ENCODE results near the gene ZNF708. TPM values are rescaled to one million over a fixed set of nuclear protein-coding genes. Genes with fewer than 3 reads are reported as not detected.

The ZNF708 gene
- polyA plus RNA-seq, 4 donors, result 1.8 to 20.8 (median 3.4) TPM

GRCh38 chr19:21256722-21257121, 72.5 kb downstream of the ZNF708 start:
- FAIRE-seq (no peak), DNase-seq (peak in 1 of 2 donors; percentile 50)
- Histone ChIP-seq H3K4me3 (ENCODE audit: low read depth in 1 of 3, low read length in 3 of 3) (no peak overlapping the region), H3K27ac (ENCODE audit: low read depth in 1 of 3, low read length in 2 of 3) (no peak overlapping the region), H3K4me1 (ENCODE audit: control insufficient read depth in 3 of 3, insufficient read depth in 2 of 3, low read depth in 1 of 3, low read length in 2 of 3) (no peaks in the 10 kb centered on the region), H3K27me3 (ENCODE audit: control insufficient read depth in 3 of 3, insufficient read depth in 3 of 3, low read length in 3 of 3) (no peaks in the 10 kb centered on the region), H3K36me3 (ENCODE audit: control insufficient read depth in 3 of 3, insufficient read depth in 2 of 3, low read depth in 1 of 3, low read length in 3 of 3) (no peaks in the 10 kb centered on the region), H3K9me3 (ENCODE audit: control insufficient read depth in 2 of 2, insufficient read depth in 1 of 2, low read depth in 1 of 2, low read length in 1 of 2) (peaks cover 0 to 24% of the 10 kb centered on the region in 2 donors)
- 57 to 63% (median 58%) methylated on average over 1 of the region's 1 CpG for WGBS, 3 donors

Other genes with a start within 250 kb of the ZNF708 start
- 10 to 100 TPM in 1 of 4 donors, 1 to 10 TPM in 1, under 1 TPM in 2; 0.22 to 17.1 (median 1.7) TPM for gene ZNF714, start 247.2 kb downstream of the ZNF708 start, polyA plus RNA-seq
- 10 to 100 TPM in 1 of 4 donors, 1 to 10 TPM in 3; 2.7 to 31.0 (median 5.5) TPM for gene ZNF431, start 187.4 kb downstream of the ZNF708 start, polyA plus RNA-seq
- 10 to 100 TPM in 1 of 4 donors, 1 to 10 TPM in 2, under 1 TPM in 1; 0.67 to 18.3 (median 3.1) TPM for gene ZNF738, start 29.6 kb upstream of the ZNF708 start, polyA plus RNA-seq
- gene ZNF493, start 67.7 kb upstream of the ZNF708 start, polyA plus RNA-seq, result 10 to 100 TPM in 1 of 4 donors, 1 to 10 TPM in 3; 1.9 to 22.4 (median 3.3) TPM
- gene ZNF429, start 176.2 kb upstream of the ZNF708 start, polyA plus RNA-seq, result 10 to 100 TPM in 1 of 4 donors, 1 to 10 TPM in 3; 3.1 to 26.5 (median 4.9) TPM

Data from small intestine (tissue), 7 donors.